Thyroid gland (tissue), 4 donors: ENCODE results near the gene AK8. TPM values are rescaled to one million over a fixed set of nuclear protein-coding genes. Genes with fewer than 3 reads are reported as not detected.

Experiments used
- DNase-seq, 2 donors: peaks; one replicate each; pipeline ENCODE4 v3.0.0-alpha.2; 2019
- H3K27ac ChIP-seq, 3 donors: fragments of 200-600 bp; sonication (generic); 1 replicate in 2 of 3; 2 replicates in 1 of 3; pipeline ENCODE4 v1.5.1; 2016 to 2019; ENCODE audit warnings: mild to moderate bottlenecking in 1 of 3, moderate library complexity in 1 of 3
- H3K27me3 ChIP-seq: fragments of 200-600 bp; sonication (generic); one replicate; pipeline ENCODE4 v1.5.1; 2019
- H3K36me3 ChIP-seq, 2 donors: fragments of 200-600 bp; sonication (generic); one replicate each; pipeline ENCODE4 v1.5.1; 2016 to 2019
- H3K4me1 ChIP-seq, 2 donors: fragments of 200-600 bp; sonication (generic); one replicate each; pipeline ENCODE4 v1.5.1; 2017 to 2019
- H3K4me3 ChIP-seq, 3 donors: fragments of 200-600 bp; sonication (generic); replicated peaks in 1 of 3; 1 replicate in 2 of 3; 2 replicates in 1 of 3; pipeline ENCODE4 v1.5.1; 2016; ENCODE audit warnings: mild to moderate bottlenecking in 1 of 3
- H3K9me3 ChIP-seq: fragments of 200-600 bp; sonication (generic); one replicate; pipeline ENCODE4 v1.5.1; 2017
- POLR2A ChIP-seq, 2 donors: fragments of 450-650 bp; IDR thresholded peaks; one replicate each; pipeline ENCODE4 v1.6.1; 2017; ENCODE audit warnings: antibody characterized with exemption in 2 of 2, mild to moderate bottlenecking in 2 of 2, moderate library complexity in 1 of 2
- WGBS, 2 donors: methylation state at CpG; one replicate each; pipeline ENCODE4 v1.1.5; 2017; 5-methylcytosine and 5-hydroxymethylcytosine counted together
- intact Hi-C: fragments of 100-400 bp; cut with DNase I; formaldehyde crosslinking; loops from one replicate; pipeline ENCODE4 v1.15.1; 2023
- total RNA-seq, 4 donors: library from RNA; depleted of rRNA; stranded (reverse); fragments of >200 nt; gene quantifications; one replicate each; pipeline ENCODE4 v1.2.3, GENCODE V29; 2016
- TF ChIP-seq, protein P1 (sequence below), 6 experiments: fragments of 200-600 bp in 3 of 6; fragments of 450-650 bp in 3 of 6; sonication (generic) in 3 of 6; IDR thresholded peaks; one replicate each; pipeline ENCODE4 v1.5.1; 2016 to 2019; ENCODE audit warnings: antibody characterized with exemption in 6 of 6, mild to moderate bottlenecking in 2 of 6, inconsistent platforms in 1 of 6, moderate library complexity in 1 of 6

The AK8 gene
- total RNA-seq, 4 donors from 2014 or later, result 5.4 to 9.9 (median 8.0) TPM

DNA sequence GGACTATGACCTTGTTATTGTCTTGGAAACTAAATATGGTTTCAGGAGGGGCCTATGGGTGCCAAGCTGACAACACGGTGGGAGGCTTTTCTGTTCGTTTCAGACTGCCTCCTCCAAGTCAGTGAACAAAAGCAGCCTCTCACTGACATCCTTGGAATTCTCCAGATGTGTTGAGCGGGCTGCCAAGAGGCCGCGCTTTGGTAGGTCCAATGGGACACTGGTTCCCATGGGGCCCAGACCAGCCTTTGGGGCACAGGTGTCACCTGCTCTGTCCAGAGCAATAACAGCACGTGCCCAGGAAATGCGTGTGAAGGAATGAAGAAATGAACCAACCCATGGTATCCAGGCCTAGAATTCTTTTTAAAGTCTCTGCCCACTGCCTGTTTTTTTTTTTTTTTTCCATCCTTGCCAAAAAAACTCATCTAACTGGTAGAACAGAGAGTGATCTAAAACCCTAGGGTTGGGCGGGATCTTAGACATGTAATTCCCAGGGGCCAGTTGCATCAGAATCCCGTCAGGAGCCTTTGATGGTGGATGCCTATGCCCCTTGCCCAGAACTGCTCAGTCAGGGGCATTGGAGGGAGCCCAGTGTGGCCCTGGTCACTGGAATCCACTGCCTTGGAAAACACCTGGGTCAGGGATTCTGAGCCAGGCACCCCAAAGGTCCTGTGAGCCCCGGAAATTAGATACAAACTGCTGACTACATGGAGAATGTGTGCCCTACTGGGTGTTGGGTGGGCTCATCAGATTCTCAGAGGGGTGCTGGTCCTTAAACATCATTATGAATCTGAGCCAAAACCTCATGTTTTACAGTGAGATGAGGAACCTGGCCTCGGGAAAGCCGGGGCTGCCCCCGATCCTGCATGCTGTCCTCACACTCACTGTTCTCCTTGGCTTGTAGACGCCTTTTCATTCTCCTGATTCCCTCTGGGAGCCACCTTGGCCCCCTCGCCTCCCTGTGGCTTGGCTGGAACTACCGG, 147.7 kb downstream of the AK8 start:
- 90 to 92% methylated on average over 15 to 16 of the region's 16 CpGs for WGBS, 2 donors
- H3K4me1 ChIP-seq, result no peaks in the 10 kb centered on the region
- H3K27ac ChIP-seq, result no peak overlapping the region
- H3K4me3 ChIP-seq, result no peak overlapping the region
- H3K9me3 ChIP-seq, result no peaks in the 10 kb centered on the region
- TF ChIP-seq POLR2A (IDR thresholded peaks at IDR 0.05), result no peak
- TF ChIP-seq, protein P1, sequence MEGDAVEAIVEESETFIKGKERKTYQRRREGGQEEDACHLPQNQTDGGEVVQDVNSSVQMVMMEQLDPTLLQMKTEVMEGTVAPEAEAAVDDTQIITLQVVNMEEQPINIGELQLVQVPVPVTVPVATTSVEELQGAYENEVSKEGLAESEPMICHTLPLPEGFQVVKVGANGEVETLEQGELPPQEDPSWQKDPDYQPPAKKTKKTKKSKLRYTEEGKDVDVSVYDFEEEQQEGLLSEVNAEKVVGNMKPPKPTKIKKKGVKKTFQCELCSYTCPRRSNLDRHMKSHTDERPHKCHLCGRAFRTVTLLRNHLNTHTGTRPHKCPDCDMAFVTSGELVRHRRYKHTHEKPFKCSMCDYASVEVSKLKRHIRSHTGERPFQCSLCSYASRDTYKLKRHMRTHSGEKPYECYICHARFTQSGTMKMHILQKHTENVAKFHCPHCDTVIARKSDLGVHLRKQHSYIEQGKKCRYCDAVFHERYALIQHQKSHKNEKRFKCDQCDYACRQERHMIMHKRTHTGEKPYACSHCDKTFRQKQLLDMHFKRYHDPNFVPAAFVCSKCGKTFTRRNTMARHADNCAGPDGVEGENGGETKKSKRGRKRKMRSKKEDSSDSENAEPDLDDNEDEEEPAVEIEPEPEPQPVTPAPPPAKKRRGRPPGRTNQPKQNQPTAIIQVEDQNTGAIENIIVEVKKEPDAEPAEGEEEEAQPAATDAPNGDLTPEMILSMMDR (IDR thresholded peaks at IDR 0.05), result no peak
- H3K27me3 ChIP-seq, result no peaks in the 10 kb centered on the region
- intact Hi-C loops, result no loop called here
- H3K36me3 ChIP-seq, result no peaks in the 10 kb centered on the region
- no peak for DNase-seq

DNA sequence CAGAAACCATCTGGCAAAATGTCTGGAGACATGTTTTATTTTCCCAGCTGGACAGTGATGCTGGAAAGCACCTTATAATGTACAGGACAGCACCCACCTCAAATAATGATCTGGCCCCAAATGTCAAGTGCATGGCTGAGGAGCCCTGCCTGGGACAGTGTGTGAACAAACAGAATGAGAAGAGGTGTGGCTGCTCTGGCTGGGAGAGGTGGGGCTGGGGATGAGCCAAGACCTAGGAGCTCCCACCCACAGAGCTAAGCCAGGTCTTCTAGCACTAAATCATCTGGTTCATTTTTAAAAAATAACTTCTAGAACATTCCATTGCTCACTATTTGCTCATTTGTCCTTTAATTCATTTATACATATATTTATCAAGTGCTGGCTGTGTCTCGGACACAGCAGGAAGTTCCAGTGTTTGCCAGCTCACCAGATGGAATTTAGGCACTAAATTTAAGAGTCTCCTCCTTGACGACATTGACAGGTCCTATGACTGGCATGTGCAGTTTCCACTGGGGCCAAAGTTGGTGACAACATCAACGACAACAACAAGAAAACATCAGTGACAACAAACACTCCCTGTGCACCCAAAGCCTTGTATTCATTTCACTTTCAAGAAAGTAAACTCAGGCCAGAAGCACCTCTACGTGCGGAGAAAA, 148.7 kb downstream of the AK8 start:
- WGBS, 2 donors, result 76 to 81% methylated on average over 5 of the region's 5 CpGs
- DNase-seq, result no peak
- H3K4me1 ChIP-seq, result no peaks in the 10 kb centered on the region
- no peaks in the 10 kb centered on the region for H3K27me3 ChIP-seq
- no peaks in the 10 kb centered on the region for H3K9me3 ChIP-seq
- no peak for TF ChIP-seq POLR2A (IDR thresholded peaks at IDR 0.05)
- TF ChIP-seq, protein P1 (IDR thresholded peaks at IDR 0.05), result no peak
- H3K4me3 ChIP-seq, result no peak overlapping the region
- H3K27ac ChIP-seq, result no peak overlapping the region
- H3K36me3 ChIP-seq, result no peaks in the 10 kb centered on the region
- intact Hi-C loops, result no loop called here

DNA sequence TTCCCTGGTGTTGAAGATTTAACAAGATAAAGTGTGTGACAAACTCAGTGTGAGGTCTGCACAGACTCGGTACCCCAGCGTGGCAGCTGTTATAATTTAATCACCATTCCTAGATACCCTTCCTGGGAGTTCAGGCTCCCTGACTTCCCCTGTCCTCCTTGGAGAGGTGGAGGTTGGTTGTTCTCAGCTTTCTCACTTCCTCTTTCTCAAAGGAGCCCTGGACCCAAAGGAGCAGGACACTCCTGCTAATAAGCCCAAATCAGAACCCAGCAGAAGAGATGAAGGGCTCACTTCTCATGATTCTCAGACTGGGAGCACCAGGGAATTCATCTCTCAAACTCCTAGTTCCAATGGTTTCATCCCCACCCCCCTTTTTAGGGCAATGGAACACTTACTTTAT, 149.6 kb downstream of the AK8 start:
- no peak overlapping the region for H3K4me3 ChIP-seq
- intact Hi-C loops, result no loop called here
- no peaks in the 10 kb centered on the region for H3K9me3 ChIP-seq
- no peaks in the 10 kb centered on the region for H3K4me1 ChIP-seq
- no peak overlapping the region for H3K27ac ChIP-seq
- no peaks in the 10 kb centered on the region for H3K36me3 ChIP-seq
- no peaks in the 10 kb centered on the region for H3K27me3 ChIP-seq
- DNase-seq, result no peak
- 85 to 94% methylated on average over 2 of the region's 2 CpGs for WGBS, 2 donors
- no peak for TF ChIP-seq POLR2A (IDR thresholded peaks at IDR 0.05)
- TF ChIP-seq, protein P1 (IDR thresholded peaks at IDR 0.05), result no peak

DNA sequence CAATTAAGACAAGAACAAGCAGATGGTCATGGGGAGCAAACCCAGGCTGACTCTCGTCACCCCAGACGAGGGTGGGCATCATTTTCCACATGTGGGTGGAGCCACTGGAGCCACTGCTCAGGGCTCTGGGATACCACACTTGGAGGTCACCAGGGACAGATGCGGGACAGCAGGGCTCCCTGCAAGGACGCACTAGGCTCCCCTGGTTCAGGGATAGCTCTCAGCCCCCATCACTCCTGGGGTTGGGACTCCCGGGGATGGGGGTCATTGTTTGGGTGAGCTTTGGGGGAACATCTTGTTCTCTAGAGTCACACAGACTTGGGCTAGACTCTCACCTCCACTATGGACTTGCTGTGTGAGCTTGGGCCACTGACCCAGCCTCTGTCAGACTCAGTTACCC, 150.0 kb downstream of the AK8 start:
- H3K36me3 ChIP-seq, result no peaks in the 10 kb centered on the region
- H3K4me1 ChIP-seq, result no peaks in the 10 kb centered on the region
- intact Hi-C loops, result no loop called here
- no peaks in the 10 kb centered on the region for H3K27me3 ChIP-seq
- no peak overlapping the region for H3K4me3 ChIP-seq
- H3K27ac ChIP-seq, result no peak overlapping the region
- no peak for TF ChIP-seq POLR2A (IDR thresholded peaks at IDR 0.05)
- TF ChIP-seq, protein P1 (IDR thresholded peaks at IDR 0.05), result no peak
- WGBS, 2 donors, result 88 to 90% methylated on average over 4 of the region's 5 CpGs
- no peak for DNase-seq
- no peaks in the 10 kb centered on the region for H3K9me3 ChIP-seq
